ENCODE data around the gene PPIL4. TPM values are rescaled to one million over a fixed set of nuclear protein-coding genes. Genes with fewer than 3 reads are reported as not detected.
A peak's percentile ranks its signal among the peaks of the same experiment; 100 is the strongest.

Gene PPIL4
- polyA plus RNA-seq, 2 donors = 10.1 to 11.3 TPM

GRCh38 chr6:149455031-149455732 is 90.7 kb downstream of the PPIL4 start:
- H3K27ac ChIP-seq (ENCODE audit: low read depth in 2 of 2, low read length in 1 of 2) = peak overlapping the region in 1 of 2 donors; percentile 33
- H3K9me3 ChIP-seq (ENCODE audit: control insufficient read depth in 2 of 2, insufficient read depth in 1 of 2, low read depth in 1 of 2, low read length in 1 of 2) = peaks cover 0 to 3% of the 10 kb centered on the region in 2 donors
- 76 to 78% methylated on average over 11 of the region's 11 CpGs for WGBS, 2 donors
- peaks cover 4 to 19% of the 10 kb centered on the region in 2 donors for H3K4me1 ChIP-seq (ENCODE audit: control insufficient read depth in 2 of 2, insufficient read depth in 2 of 2, low read length in 1 of 2)
- no peak overlapping the region for H3K4me3 ChIP-seq (ENCODE audit: low read depth in 1 of 2, low read length in 2 of 2)
- H3K27me3 ChIP-seq (ENCODE audit: control insufficient read depth in 1 of 2, insufficient read depth in 2 of 2, low read length in 2 of 2) = no peaks in the 10 kb centered on the region
- H3K36me3 ChIP-seq (ENCODE audit: control insufficient read depth in 2 of 2, insufficient read depth in 2 of 2, low read length in 1 of 2) = no peaks in the 10 kb centered on the region

Other genes starting within 250 kb of the PPIL4 start
- gene TAB2, start 228.3 kb downstream of the PPIL4 start, polyA plus RNA-seq = 10 to 100 TPM; 18.5 to 18.6 TPM
- gene SUMO4, start 145.8 kb downstream of the PPIL4 start, polyA plus RNA-seq = under 1 TPM in 1 of 2 donors, not detected in 1; 0.24 TPM
- gene ZC3H12D, start 61.0 kb downstream of the PPIL4 start, polyA plus RNA-seq = under 1 TPM; 0.20 to 0.29 TPM
- 10 to 100 TPM; 12.9 to 21.9 TPM for gene GINM1, start 20.3 kb upstream of the PPIL4 start, polyA plus RNA-seq
- 10 to 100 TPM in 1 of 2 donors, 1 to 10 TPM in 1; 6.8 to 12.1 TPM for gene KATNA1, start 102.7 kb upstream of the PPIL4 start, polyA plus RNA-seq
- gene LATS1, start 172.1 kb upstream of the PPIL4 start, polyA plus RNA-seq = 1 to 10 TPM; 4.0 to 4.8 TPM
- 1 to 10 TPM; 5.7 to 9.4 TPM for gene NUP43, start 200.5 kb upstream of the PPIL4 start, polyA plus RNA-seq
- 10 to 100 TPM; 20.8 to 64.9 TPM for gene PCMT1, start 203.7 kb upstream of the PPIL4 start, polyA plus RNA-seq

Data from esophagus (tissue), 2 donors.